T-cell (primary cell): ENCODE data around the gene TBC1D14. TPM values are rescaled to one million over a fixed set of nuclear protein-coding genes. Genes with fewer than 3 reads are reported as not detected.

Source experiments
- ATAC-seq, 4 experiments: fragments of 200-7000 bp in 3 of 4; fragments of 150-1000 bp in 1 of 4; cut with Tn5 transposase; replicated peaks in 1 of 4; 1 replicate in 3 of 4; 2 replicates in 1 of 4; pipeline ENCODE4 v1.10.0; 2021; ENCODE audit warnings: moderate library complexity in 3 of 4, mild to moderate bottlenecking in 2 of 4, moderate number of reproducible peaks in 1 of 4
- CTCF ChIA-PET, 2 donors: fragments of 300-600 bp; sonication (Branson Sonifier 250); formaldehyde crosslinking; loops; one replicate each; lab custom pipeline; 2022; ENCODE audit warnings: antibody characterized with exemption in 2 of 2; lab: Charles Lee
- POLR2A ChIA-PET, 2 donors: fragments of 300-600 bp; sonication (Branson Sonifier 250); formaldehyde crosslinking; loops; one replicate each; lab custom pipeline; 2022; ENCODE audit warnings: antibody characterized with exemption in 2 of 2; lab: Charles Lee
- DNase-seq, 35 experiments: peaks; one replicate each; pipeline versions ENCODE4 v3.0.0 to v3.0.0-alpha.2; 2013 to 2023
- H3K27ac ChIP-seq: one replicate; pipeline ENCODE4 v1.5.1; 2013; ENCODE audit warnings: low read length
- H3K27me3 ChIP-seq, 2 experiments: replicated peaks in 1 of 2; 1 replicate in 1 of 2; 2 replicates in 1 of 2; pipeline versions ENCODE4 v1.6.1 to v1.7.0; 2013; ENCODE audit warnings: low read length in 1 of 2, mixed read lengths in 1 of 2; ENCODE audit not compliant: control insufficient read depth in 2 of 2, insufficient read depth in 2 of 2; ENCODE audit errors: extremely low read depth in 1 of 2
- H3K36me3 ChIP-seq, 2 donors: 1 replicate in 1 of 2; 2 replicates in 1 of 2; pipeline versions ENCODE4 v1.6.1 to v1.7.0; 2013; ENCODE audit warnings: low read length in 1 of 2; ENCODE audit not compliant: control insufficient read depth in 2 of 2, insufficient read depth in 1 of 2; ENCODE audit errors: extremely low read depth in 1 of 2
- H3K4me1 ChIP-seq, 2 experiments: 1 replicate in 1 of 2; 2 replicates in 1 of 2; pipeline versions ENCODE4 v1.6.1 to v1.7.0; 2013; ENCODE audit warnings: low read length in 2 of 2, mixed read lengths in 1 of 2; ENCODE audit not compliant: insufficient read depth in 2 of 2, control insufficient read depth in 1 of 2; ENCODE audit errors: extremely low read depth in 1 of 2
- H3K4me3 ChIP-seq, 2 donors: 1 replicate in 1 of 2; 2 replicates in 1 of 2; pipeline versions ENCODE4 v1.5.1 to v1.7.0; 2013; ENCODE audit warnings: mild to moderate bottlenecking in 2 of 2, low read length in 1 of 2, moderate library complexity in 1 of 2; ENCODE audit not compliant: control insufficient read depth in 1 of 2; ENCODE audit errors: extremely low read depth in 1 of 2
- H3K9me3 ChIP-seq: 2 replicates; pipeline ENCODE4 v1.7.0; 2013
- H3K27ac Mint-ChIP-seq, 2 donors: one replicate each; pipeline ENCODE4 v1.8.0; 2020 to 2021; ENCODE audit warnings: mild to moderate bottlenecking in 2 of 2, mixed read lengths in 2 of 2
- H3K27me3 Mint-ChIP-seq, 2 donors: one replicate each; pipeline ENCODE4 v1.8.0; 2021 to 2022; ENCODE audit warnings: mixed read lengths in 2 of 2
- H3K36me3 Mint-ChIP-seq: one replicate; pipeline ENCODE4 v1.8.0; 2021; ENCODE audit warnings: mixed read lengths
- H3K4me1 Mint-ChIP-seq, 3 donors: one replicate each; pipeline ENCODE4 v1.8.0; 2020 to 2022; ENCODE audit warnings: mixed read lengths in 3 of 3, mild to moderate bottlenecking in 1 of 3
- H3K4me3 Mint-ChIP-seq, 3 donors: one replicate each; pipeline ENCODE4 v1.8.0; 2020 to 2022; ENCODE audit warnings: mild to moderate bottlenecking in 3 of 3, mixed read lengths in 3 of 3, moderate library complexity in 3 of 3
- H3K9me3 Mint-ChIP-seq, 3 donors: one replicate each; pipeline ENCODE4 v1.8.0; 2020 to 2022; ENCODE audit warnings: mixed read lengths in 3 of 3
- WGBS: methylation state at CpG from one replicate; pipeline ENCODE4 v1.1.5; 2013; ENCODE audit warnings: missing lambda C conversion rate; ENCODE audit not compliant: insufficient coverage; 5-methylcytosine and 5-hydroxymethylcytosine counted together
- total RNA-seq, 35 experiments: library from RNA in 6 of 35; stranded (reverse) in 6 of 35; fragments of 120-200 nt in 1 of 35; gene quantifications; one replicate each; pipeline versions ENCODE4 v1.2.1 to v1.2.4 and lab custom pipeline; 2013 to 2026

TBC1D14 gene
- total RNA-seq, 5 donors from 2014 or later (not counting 1 experiment from before 2014, with no cell fraction given), result 44.2 to 73.8 (median 62.3) TPM

- Histone ChIP-seq H3K4me1 (peaks cover 0 to 5% of the 10 kb centered on the region in 2 experiments), H3K27ac (no peak overlapping the region), H3K36me3 (peaks cover 21 to 89% of the 10 kb centered on the region in 2 donors), H3K4me3 (no peak overlapping the region), H3K27me3 (no peaks in the 10 kb centered on the region), H3K9me3 (no peaks in the 10 kb centered on the region)
- CTCF ChIA-PET, result no interaction called here
- POLR2A ChIA-PET, result interaction anchor here in 1 of 2 donors (0.5 kb wide), 1 partner anchor 8 kb away, joined by 4 read pairs; no protein-coding TSS in a partner anchor
- Mint-ChIP-seq H3K9me3 (no peaks in the 10 kb centered on the region), H3K4me3 (no peak overlapping the region), H3K27ac (no peak overlapping the region), H3K4me1 (peaks cover under 1 to 17% (median 4%) of the 10 kb centered on the region in 3 donors), H3K27me3 (no peaks in the 10 kb centered on the region), H3K36me3 (peaks cover 63% of the 10 kb centered on the region)
- DNase-seq (no peak), ATAC-seq (no peak)
- 100% methylated on average over 3 of the region's 4 CpGs for WGBS
Observed at GRCh38 chr4:7004331-7004730, 94.7 kb downstream of the TBC1D14 start.

- no CpG with 5 or more reads among the region's 4 CpGs for WGBS
- H3K27ac ChIP-seq, result no peak overlapping the region
Observed at GRCh38 chr4:7005571-7005970, 95.9 kb downstream of the TBC1D14 start.

DNA sequence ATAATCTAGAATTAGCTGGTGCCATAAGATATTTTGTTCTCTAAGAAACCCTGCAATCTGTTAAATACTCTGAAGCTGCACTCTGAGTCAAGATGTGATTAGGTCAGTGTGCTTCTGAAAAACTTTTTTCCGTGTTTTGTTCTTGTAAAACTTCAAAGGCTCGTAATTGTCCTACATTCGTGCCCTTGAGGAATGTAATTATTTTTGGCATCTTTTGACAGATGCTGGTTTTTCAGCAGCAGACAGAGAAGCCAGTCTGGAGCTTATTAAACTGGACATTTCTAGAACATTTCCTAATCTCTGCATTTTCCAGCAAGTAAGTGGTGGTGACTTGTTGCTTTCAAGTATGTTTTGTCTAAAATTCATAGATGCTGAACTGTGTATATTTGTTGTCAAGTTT, 96.8 kb downstream of the TBC1D14 start:
- Histone ChIP-seq H3K4me3 (no peak overlapping the region), H3K4me1 (no peaks in the 10 kb centered on the region), H3K27me3 (no peaks in the 10 kb centered on the region), H3K27ac (no peak overlapping the region), H3K36me3 (peaks cover 24 to 89% of the 10 kb centered on the region in 2 donors), H3K9me3 (no peaks in the 10 kb centered on the region)
- no CpG with 5 or more reads among the region's 3 CpGs for WGBS
- ATAC-seq, result no peak
- H3K36me3 Mint-ChIP-seq, result peaks cover 58% of the 10 kb centered on the region
- H3K27me3 Mint-ChIP-seq, result no peaks in the 10 kb centered on the region
- POLR2A ChIA-PET, result no interaction called here
- no peak overlapping the region for H3K4me3 Mint-ChIP-seq
- H3K9me3 Mint-ChIP-seq, result no peaks in the 10 kb centered on the region
- CTCF ChIA-PET, result no interaction called here
- no peak for DNase-seq
- H3K27ac Mint-ChIP-seq, result no peak overlapping the region
- peaks cover 0 to 2% (median 0%) of the 10 kb centered on the region in 3 donors for H3K4me1 Mint-ChIP-seq

More at GRCh38 chr4:7005571-7005970, 95.9 kb downstream of the TBC1D14 start:
- no peaks in the 10 kb centered on the region for H3K27me3 ChIP-seq
- no peaks in the 10 kb centered on the region for H3K27me3 Mint-ChIP-seq
- H3K36me3 Mint-ChIP-seq, result peaks cover 61% of the 10 kb centered on the region
- no peaks in the 10 kb centered on the region for H3K9me3 Mint-ChIP-seq
- peaks cover 0 to 6% (median 0%) of the 10 kb centered on the region in 3 donors for H3K4me1 Mint-ChIP-seq
- no peak overlapping the region for H3K27ac Mint-ChIP-seq
- no peak overlapping the region for H3K4me3 Mint-ChIP-seq
- peaks cover 18 to 89% of the 10 kb centered on the region in 2 donors for H3K36me3 ChIP-seq
- H3K4me3 ChIP-seq, result no peak overlapping the region
- H3K9me3 ChIP-seq, result no peaks in the 10 kb centered on the region
- ATAC-seq, result no peak
- CTCF ChIA-PET, result no interaction called here
- DNase-seq, result no peak
- H3K4me1 ChIP-seq, result no peaks in the 10 kb centered on the region
- POLR2A ChIA-PET, result no interaction called here

- H3K36me3 Mint-ChIP-seq, result peaks cover 49% of the 10 kb centered on the region
- WGBS, result 92% methylated on average over 8 of the region's 12 CpGs
- peak overlapping the region in 1 of 2 donors; percentile 28 for H3K27ac Mint-ChIP-seq
- H3K4me3 ChIP-seq, result no peak overlapping the region
- ChIA-PET POLR2A (interaction anchor here in 1 of 2 donors (0.6 to 0.7 kb wide), 2 partner anchors 40 to 795 kb away, joined by 3 to 7 read pairs; no protein-coding TSS in a partner anchor), CTCF (no interaction called here)
- H3K4me1 ChIP-seq, result no peaks in the 10 kb centered on the region
- no peaks in the 10 kb centered on the region for H3K9me3 Mint-ChIP-seq
- no peaks in the 10 kb centered on the region for H3K27me3 ChIP-seq
- H3K4me1 Mint-ChIP-seq, result peaks cover 0 to under 1% (median 0%) of the 10 kb centered on the region in 3 donors
- no peak for ATAC-seq
- no peak overlapping the region for H3K27ac ChIP-seq
- no peak for DNase-seq
- H3K9me3 ChIP-seq, result no peaks in the 10 kb centered on the region
- no peak overlapping the region for H3K4me3 Mint-ChIP-seq
- H3K27me3 Mint-ChIP-seq, result no peaks in the 10 kb centered on the region
- H3K36me3 ChIP-seq, result peaks cover 19 to 83% of the 10 kb centered on the region in 2 donors
Observed at GRCh38 chr4:7007142-7007907, 97.7 kb downstream of the TBC1D14 start.

- no peak overlapping the region for H3K27ac ChIP-seq
- ChIA-PET POLR2A (interaction anchor here in 1 of 2 donors (0.7 kb wide), 1 partner anchor 41 kb away, joined by 7 read pairs; no protein-coding TSS in a partner anchor), CTCF (no interaction called here)
- no CpG with 5 or more reads among the region's 2 CpGs for WGBS
- ATAC-seq, result no peak
- DNase-seq, result no peak
- no peak overlapping the region for H3K4me3 ChIP-seq
- H3K9me3 ChIP-seq, result no peaks in the 10 kb centered on the region
- H3K36me3 Mint-ChIP-seq, result peaks cover 46% of the 10 kb centered on the region
- no peaks in the 10 kb centered on the region for H3K9me3 Mint-ChIP-seq
- H3K27me3 Mint-ChIP-seq, result no peaks in the 10 kb centered on the region
- H3K4me1 Mint-ChIP-seq, result no peaks in the 10 kb centered on the region
- no peaks in the 10 kb centered on the region for H3K4me1 ChIP-seq
- H3K27me3 ChIP-seq, result no peaks in the 10 kb centered on the region
- no peak overlapping the region for H3K4me3 Mint-ChIP-seq
- peak overlapping the region in 1 of 2 donors; percentile 28 for H3K27ac Mint-ChIP-seq
- peaks cover 15 to 79% of the 10 kb centered on the region in 2 donors for H3K36me3 ChIP-seq
Observed at GRCh38 chr4:7007944-7008343, 98.3 kb downstream of the TBC1D14 start.

- no peak overlapping the region for H3K4me3 Mint-ChIP-seq
- no peaks in the 10 kb centered on the region for H3K9me3 Mint-ChIP-seq
- Histone ChIP-seq H3K36me3 (peaks cover 21 to 78% of the 10 kb centered on the region in 2 donors), H3K9me3 (no peaks in the 10 kb centered on the region), H3K4me3 (no peak overlapping the region), H3K4me1 (no peaks in the 10 kb centered on the region), H3K27ac (no peak overlapping the region), H3K27me3 (no peaks in the 10 kb centered on the region)
- no peaks in the 10 kb centered on the region for H3K27me3 Mint-ChIP-seq
- ATAC-seq (no peak), DNase-seq (no peak)
- H3K36me3 Mint-ChIP-seq, result peaks cover 49% of the 10 kb centered on the region
- H3K27ac Mint-ChIP-seq, result no peak overlapping the region
- ChIA-PET CTCF (interaction anchor here (0.6 kb wide), 2 partner anchors 27 to 155 kb away, joined by 3 to 6 read pairs; no protein-coding TSS in a partner anchor), POLR2A (no interaction called here)
- peaks cover 0 to 1% (median 0%) of the 10 kb centered on the region in 3 donors for H3K4me1 Mint-ChIP-seq
- WGBS, result 97% methylated on average over 3 of the region's 5 CpGs
Observed at GRCh38 chr4:7009564-7009963, 99.9 kb downstream of the TBC1D14 start.
